HEK293 (cell line): Measurements from ENCODE around the gene EEF1AKMT4.

Source experiments
- CTCF ChIA-PET: fragments of 350-600 bp; formaldehyde crosslinking; extraction: SDS; loops from one replicate; lab custom pipeline; 2021; ENCODE audit warnings: antibody characterized with exemption; lab: Yijun Ruan, JAX
- POLR2A ChIA-PET: fragments of 300-600 bp; formaldehyde crosslinking; extraction: SDS; loops from one replicate; lab custom pipeline; 2020; ENCODE audit warnings: antibody characterized with exemption, inconsistent platforms; lab: Yijun Ruan, JAX
- H3K27ac ChIP-seq: fragments of 200-500 bp; sonication (Bioruptor generic); 2 replicates; pipeline ENCODE4 v1.5.1; 2014; ENCODE audit warnings: low read depth, low read length, control low read depth, inconsistent platforms; ENCODE audit errors: extremely low read depth
- H3K36me3 ChIP-seq, 2 experiments: fragments of 200-500 bp in 1 of 2; sonication (Bioruptor generic) in 1 of 2; 1 replicate in 1 of 2; 2 replicates in 1 of 2; pipeline ENCODE4 v1.5.1; 2014 to 2017; ENCODE audit warnings: inconsistent platforms in 2 of 2, low read length in 2 of 2; ENCODE audit not compliant: control insufficient read depth in 2 of 2, insufficient read depth in 1 of 2
- H3K4me1 ChIP-seq: fragments of 200-500 bp; sonication (Bioruptor generic); 2 replicates; pipeline ENCODE4 v1.5.1; 2014; ENCODE audit warnings: mild to moderate bottlenecking, low read length, inconsistent platforms; ENCODE audit not compliant: control insufficient read depth, insufficient read depth
- H3K4me3 ChIP-seq: 2 replicates; pipeline ENCODE4 v1.5.1; 2011; ENCODE audit warnings: low read depth, mild to moderate bottlenecking, control low read depth, low read length, moderate library complexity
- H3K9me3 ChIP-seq: fragments of 200-500 bp; sonication (Bioruptor generic); 2 replicates; pipeline ENCODE4 v1.5.1; 2014; ENCODE audit warnings: low read depth, low read length, inconsistent platforms; ENCODE audit not compliant: control insufficient read depth, insufficient read depth
- YY1 ChIP-seq: fragments of 450-650 bp; formaldehyde crosslinking; IDR thresholded peaks from 2 replicates; pipeline ENCODE4 v1.5.1; 2018; ENCODE audit warnings: missing biosample characterization, missing genetic modification characterization
- ZFHX2 ChIP-seq: fragments of 450-650 bp; formaldehyde crosslinking; conservative IDR thresholded peaks from 2 replicates; pipeline ENCODE4 v1.5.1; 2016; ENCODE audit warnings: missing biosample characterization, missing genetic modification characterization
- ZNF114 ChIP-seq: fragments of 450-650 bp; formaldehyde crosslinking; IDR thresholded peaks from 2 replicates; pipeline ENCODE4 v1.5.0; 2017; ENCODE audit warnings: missing biosample characterization, missing genetic modification characterization
- ZNF140 ChIP-seq: fragments of 450-650 bp; formaldehyde crosslinking; IDR thresholded peaks from 2 replicates; pipeline ENCODE4 v1.5.1; 2016; ENCODE audit warnings: missing biosample characterization, missing genetic modification characterization
- ZNF202 ChIP-seq: fragments of 450-650 bp; formaldehyde crosslinking; IDR thresholded peaks from 2 replicates; pipeline ENCODE4 v1.5.1; 2016; ENCODE audit warnings: missing biosample characterization, missing genetic modification characterization, borderline replicate concordance
- ZNF292 ChIP-seq: fragments of 450-650 bp; formaldehyde crosslinking; IDR thresholded peaks from 2 replicates; pipeline ENCODE4 v1.5.1; 2016; ENCODE audit warnings: low read depth, missing biosample characterization, missing genetic modification characterization, borderline replicate concordance
- ZNF433 ChIP-seq: fragments of 450-650 bp; formaldehyde crosslinking; IDR thresholded peaks from 2 replicates; pipeline ENCODE4 v1.5.1; 2016; ENCODE audit warnings: missing biosample characterization, missing genetic modification characterization, low read depth
- ZNF621 ChIP-seq: fragments of 450-650 bp; formaldehyde crosslinking; IDR thresholded peaks from 2 replicates; pipeline ENCODE4 v1.5.1; 2017; ENCODE audit warnings: missing biosample characterization, missing genetic modification characterization
- ZNF785 ChIP-seq: fragments of 450-650 bp; formaldehyde crosslinking; IDR thresholded peaks from 2 replicates; pipeline ENCODE4 v1.5.1; 2016; ENCODE audit warnings: missing biosample characterization, missing genetic modification characterization
- TF ChIP-seq, protein P1 (sequence below): fragments of 450-650 bp; formaldehyde crosslinking; IDR thresholded peaks from 2 replicates; pipeline ENCODE4 v1.5.1; 2016; ENCODE audit warnings: missing biosample characterization, missing genetic modification characterization, low read depth
- TF ChIP-seq, protein P2 (sequence below): fragments of 450-650 bp; formaldehyde crosslinking; IDR thresholded peaks from 2 replicates; pipeline ENCODE4 v1.5.1; 2016; ENCODE audit warnings: missing biosample characterization, missing genetic modification characterization
- TF ChIP-seq, protein P3 (sequence below): fragments of 450-650 bp; formaldehyde crosslinking; IDR thresholded peaks from 2 replicates; pipeline ENCODE4 v1.5.1; 2016; ENCODE audit warnings: missing biosample characterization, missing genetic modification characterization, borderline replicate concordance
- TF ChIP-seq, protein P4 (sequence below): fragments of 450-650 bp; formaldehyde crosslinking; IDR thresholded peaks from 2 replicates; pipeline ENCODE4 v1.5.1; 2016; ENCODE audit warnings: missing biosample characterization, missing genetic modification characterization
- TF ChIP-seq, protein P5 (sequence below): fragments of 450-650 bp; formaldehyde crosslinking; IDR thresholded peaks from 2 replicates; pipeline ENCODE4 v1.5.1; 2017; ENCODE audit warnings: missing biosample characterization, missing genetic modification characterization
- TF ChIP-seq, protein P6 (sequence below): fragments of 450-650 bp; formaldehyde crosslinking; IDR thresholded peaks from 2 replicates; pipeline ENCODE4 v1.5.1; 2016; ENCODE audit warnings: missing biosample characterization, missing genetic modification characterization, borderline replicate concordance

The EEF1AKMT4 gene

DNA sequence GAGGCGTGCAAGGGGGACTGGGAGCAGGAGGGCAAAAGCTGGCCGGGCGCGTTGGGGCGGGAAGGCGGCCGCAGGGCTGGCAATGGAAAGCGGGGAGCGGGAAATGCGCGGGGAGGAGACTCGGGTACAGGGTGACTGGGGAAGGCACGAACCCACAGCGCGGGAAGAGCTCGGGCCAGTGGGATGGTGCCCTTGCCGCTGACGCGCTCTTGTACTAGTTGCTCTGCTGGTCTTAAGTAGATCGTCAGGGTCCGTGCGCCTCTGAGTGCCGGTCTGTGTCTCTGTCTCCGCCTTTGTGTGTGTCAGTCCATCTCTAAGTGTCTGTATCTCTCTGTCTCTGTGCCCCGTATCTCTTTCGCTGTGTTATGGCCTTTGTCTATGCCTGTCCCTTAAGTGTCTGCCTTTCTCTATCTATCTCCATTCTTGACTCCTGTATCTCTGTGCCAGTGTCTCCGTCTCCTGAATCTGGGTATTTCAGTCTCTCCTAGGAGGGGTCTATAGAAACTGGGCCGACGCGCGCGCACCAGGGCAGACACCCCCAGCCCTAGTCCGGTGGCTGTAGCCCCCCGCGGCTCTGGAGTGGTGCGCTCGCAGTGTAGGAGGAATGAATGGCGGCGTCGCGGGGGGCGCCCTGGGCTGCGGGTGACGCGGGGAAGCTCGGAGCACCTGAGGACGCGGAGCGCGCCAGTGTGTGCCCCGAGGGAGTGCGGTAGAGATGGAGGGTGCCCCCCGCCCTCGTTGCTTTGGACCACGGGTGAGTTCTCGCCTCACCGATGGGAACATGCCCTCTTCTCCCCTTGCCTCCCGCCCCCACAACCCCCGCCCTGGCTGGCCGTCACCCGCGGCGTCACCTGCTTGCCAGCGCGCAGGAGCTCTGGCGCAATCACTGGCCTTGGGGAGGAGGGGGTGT is 12.6 kb downstream of the EEF1AKMT4 start:
- Histone ChIP-seq H3K4me1 (no peaks in the 10 kb centered on the region; the same call in 1 of the 2 replicates), H3K4me3 (peak overlapping the region; percentile 50), H3K27ac (no peak overlapping the region), H3K36me3 (peaks cover 0 to 6% of the 10 kb centered on the region in 2 experiments; a peak in 1 of 3 replicates), H3K9me3 (no peaks in the 10 kb centered on the region)
- ChIA-PET CTCF (interaction anchor here (0.6 to 1.3 kb wide), 4 partner anchors 8 to 118 kb away, joined by 3 to 4 read pairs (median 3); partner anchors contain the start of gene EEF1AKMT4), POLR2A (interaction anchor here (0.6 to 1.2 kb wide), 3 partner anchors 22 to 355 kb away, joined by 3 to 4 read pairs (median 3); no protein-coding TSS in a partner anchor)
- TF ChIP-seq ZNF202 (no peak), ZNF433 (tag by site-specific recombination) (no peak), ZFHX2 (peak; percentile 35), ZNF621 (tag by site-specific recombination) (no peak), YY1 (tag by site-specific recombination) (no peak), ZNF114 (no peak), ZNF292 (tag by site-specific recombination) (no peak), ZNF140 (no peak), ZNF785 (no peak)
- TF ChIP-seq, protein P1, sequence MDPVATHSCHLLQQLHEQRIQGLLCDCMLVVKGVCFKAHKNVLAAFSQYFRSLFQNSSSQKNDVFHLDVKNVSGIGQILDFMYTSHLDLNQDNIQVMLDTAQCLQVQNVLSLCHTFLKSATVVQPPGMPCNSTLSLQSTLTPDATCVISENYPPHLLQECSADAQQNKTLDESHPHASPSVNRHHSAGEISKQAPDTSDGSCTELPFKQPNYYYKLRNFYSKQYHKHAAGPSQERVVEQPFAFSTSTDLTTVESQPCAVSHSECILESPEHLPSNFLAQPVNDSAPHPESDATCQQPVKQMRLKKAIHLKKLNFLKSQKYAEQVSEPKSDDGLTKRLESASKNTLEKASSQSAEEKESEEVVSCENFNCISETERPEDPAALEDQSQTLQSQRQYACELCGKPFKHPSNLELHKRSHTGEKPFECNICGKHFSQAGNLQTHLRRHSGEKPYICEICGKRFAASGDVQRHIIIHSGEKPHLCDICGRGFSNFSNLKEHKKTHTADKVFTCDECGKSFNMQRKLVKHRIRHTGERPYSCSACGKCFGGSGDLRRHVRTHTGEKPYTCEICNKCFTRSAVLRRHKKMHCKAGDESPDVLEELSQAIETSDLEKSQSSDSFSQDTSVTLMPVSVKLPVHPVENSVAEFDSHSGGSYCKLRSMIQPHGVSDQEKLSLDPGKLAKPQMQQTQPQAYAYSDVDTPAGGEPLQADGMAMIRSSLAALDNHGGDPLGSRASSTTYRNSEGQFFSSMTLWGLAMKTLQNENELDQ (tag by site-specific recombination) = no peak
- TF ChIP-seq, protein P2, sequence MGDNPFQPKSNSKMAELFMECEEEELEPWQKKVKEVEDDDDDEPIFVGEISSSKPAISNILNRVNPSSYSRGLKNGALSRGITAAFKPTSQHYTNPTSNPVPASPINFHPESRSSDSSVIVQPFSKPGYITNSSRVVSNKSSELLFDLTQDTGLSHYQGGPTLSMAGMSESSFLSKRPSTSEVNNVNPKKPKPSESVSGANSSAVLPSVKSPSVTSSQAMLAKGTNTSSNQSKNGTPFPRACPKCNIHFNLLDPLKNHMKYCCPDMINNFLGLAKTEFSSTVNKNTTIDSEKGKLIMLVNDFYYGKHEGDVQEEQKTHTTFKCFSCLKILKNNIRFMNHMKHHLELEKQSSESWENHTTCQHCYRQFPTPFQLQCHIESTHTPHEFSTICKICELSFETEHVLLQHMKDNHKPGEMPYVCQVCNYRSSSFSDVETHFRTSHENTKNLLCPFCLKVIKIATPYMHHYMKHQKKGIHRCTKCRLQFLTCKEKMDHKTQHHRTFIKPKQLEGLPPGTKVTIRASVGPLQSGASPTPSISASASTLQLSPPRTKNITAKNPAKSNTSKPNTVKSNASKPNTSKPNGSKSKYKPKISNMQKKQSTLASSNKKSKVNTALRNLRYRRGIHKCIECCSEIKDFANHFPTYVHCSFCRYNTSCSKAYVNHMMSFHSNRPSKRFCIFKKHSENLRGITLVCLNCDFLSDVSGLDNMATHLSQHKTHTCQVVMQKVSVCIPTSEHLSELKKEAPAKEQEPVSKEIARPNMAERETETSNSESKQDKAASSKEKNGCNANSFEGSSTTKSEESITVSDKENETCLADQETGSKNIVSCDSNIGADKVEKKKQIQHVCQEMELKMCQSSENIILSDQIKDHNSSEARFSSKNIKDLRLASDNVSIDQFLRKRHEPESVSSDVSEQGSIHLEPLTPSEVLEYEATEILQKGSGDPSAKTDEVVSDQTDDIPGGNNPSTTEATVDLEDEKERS (tag by site-specific recombination) = no peak
- TF ChIP-seq, protein P3, sequence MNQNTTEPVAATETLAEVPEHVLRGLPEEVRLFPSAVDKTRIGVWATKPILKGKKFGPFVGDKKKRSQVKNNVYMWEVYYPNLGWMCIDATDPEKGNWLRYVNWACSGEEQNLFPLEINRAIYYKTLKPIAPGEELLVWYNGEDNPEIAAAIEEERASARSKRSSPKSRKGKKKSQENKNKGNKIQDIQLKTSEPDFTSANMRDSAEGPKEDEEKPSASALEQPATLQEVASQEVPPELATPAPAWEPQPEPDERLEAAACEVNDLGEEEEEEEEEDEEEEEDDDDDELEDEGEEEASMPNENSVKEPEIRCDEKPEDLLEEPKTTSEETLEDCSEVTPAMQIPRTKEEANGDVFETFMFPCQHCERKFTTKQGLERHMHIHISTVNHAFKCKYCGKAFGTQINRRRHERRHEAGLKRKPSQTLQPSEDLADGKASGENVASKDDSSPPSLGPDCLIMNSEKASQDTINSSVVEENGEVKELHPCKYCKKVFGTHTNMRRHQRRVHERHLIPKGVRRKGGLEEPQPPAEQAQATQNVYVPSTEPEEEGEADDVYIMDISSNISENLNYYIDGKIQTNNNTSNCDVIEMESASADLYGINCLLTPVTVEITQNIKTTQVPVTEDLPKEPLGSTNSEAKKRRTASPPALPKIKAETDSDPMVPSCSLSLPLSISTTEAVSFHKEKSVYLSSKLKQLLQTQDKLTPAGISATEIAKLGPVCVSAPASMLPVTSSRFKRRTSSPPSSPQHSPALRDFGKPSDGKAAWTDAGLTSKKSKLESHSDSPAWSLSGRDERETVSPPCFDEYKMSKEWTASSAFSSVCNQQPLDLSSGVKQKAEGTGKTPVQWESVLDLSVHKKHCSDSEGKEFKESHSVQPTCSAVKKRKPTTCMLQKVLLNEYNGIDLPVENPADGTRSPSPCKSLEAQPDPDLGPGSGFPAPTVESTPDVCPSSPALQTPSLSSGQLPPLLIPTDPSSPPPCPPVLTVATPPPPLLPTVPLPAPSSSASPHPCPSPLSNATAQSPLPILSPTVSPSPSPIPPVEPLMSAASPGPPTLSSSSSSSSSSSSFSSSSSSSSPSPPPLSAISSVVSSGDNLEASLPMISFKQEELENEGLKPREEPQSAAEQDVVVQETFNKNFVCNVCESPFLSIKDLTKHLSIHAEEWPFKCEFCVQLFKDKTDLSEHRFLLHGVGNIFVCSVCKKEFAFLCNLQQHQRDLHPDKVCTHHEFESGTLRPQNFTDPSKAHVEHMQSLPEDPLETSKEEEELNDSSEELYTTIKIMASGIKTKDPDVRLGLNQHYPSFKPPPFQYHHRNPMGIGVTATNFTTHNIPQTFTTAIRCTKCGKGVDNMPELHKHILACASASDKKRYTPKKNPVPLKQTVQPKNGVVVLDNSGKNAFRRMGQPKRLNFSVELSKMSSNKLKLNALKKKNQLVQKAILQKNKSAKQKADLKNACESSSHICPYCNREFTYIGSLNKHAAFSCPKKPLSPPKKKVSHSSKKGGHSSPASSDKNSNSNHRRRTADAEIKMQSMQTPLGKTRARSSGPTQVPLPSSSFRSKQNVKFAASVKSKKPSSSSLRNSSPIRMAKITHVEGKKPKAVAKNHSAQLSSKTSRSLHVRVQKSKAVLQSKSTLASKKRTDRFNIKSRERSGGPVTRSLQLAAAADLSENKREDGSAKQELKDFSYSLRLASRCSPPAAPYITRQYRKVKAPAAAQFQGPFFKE (tag by site-specific recombination) = no peak
- TF ChIP-seq, protein P4, sequence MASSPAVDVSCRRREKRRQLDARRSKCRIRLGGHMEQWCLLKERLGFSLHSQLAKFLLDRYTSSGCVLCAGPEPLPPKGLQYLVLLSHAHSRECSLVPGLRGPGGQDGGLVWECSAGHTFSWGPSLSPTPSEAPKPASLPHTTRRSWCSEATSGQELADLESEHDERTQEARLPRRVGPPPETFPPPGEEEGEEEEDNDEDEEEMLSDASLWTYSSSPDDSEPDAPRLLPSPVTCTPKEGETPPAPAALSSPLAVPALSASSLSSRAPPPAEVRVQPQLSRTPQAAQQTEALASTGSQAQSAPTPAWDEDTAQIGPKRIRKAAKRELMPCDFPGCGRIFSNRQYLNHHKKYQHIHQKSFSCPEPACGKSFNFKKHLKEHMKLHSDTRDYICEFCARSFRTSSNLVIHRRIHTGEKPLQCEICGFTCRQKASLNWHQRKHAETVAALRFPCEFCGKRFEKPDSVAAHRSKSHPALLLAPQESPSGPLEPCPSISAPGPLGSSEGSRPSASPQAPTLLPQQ (tag by site-specific recombination) = peak; percentile 35; the same call in 1 of the 2 replicates
- TF ChIP-seq, protein P5, sequence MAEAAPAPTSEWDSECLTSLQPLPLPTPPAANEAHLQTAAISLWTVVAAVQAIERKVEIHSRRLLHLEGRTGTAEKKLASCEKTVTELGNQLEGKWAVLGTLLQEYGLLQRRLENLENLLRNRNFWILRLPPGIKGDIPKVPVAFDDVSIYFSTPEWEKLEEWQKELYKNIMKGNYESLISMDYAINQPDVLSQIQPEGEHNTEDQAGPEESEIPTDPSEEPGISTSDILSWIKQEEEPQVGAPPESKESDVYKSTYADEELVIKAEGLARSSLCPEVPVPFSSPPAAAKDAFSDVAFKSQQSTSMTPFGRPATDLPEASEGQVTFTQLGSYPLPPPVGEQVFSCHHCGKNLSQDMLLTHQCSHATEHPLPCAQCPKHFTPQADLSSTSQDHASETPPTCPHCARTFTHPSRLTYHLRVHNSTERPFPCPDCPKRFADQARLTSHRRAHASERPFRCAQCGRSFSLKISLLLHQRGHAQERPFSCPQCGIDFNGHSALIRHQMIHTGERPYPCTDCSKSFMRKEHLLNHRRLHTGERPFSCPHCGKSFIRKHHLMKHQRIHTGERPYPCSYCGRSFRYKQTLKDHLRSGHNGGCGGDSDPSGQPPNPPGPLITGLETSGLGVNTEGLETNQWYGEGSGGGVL (tag by site-specific recombination) = peak; percentile 59
- TF ChIP-seq, protein P6, sequence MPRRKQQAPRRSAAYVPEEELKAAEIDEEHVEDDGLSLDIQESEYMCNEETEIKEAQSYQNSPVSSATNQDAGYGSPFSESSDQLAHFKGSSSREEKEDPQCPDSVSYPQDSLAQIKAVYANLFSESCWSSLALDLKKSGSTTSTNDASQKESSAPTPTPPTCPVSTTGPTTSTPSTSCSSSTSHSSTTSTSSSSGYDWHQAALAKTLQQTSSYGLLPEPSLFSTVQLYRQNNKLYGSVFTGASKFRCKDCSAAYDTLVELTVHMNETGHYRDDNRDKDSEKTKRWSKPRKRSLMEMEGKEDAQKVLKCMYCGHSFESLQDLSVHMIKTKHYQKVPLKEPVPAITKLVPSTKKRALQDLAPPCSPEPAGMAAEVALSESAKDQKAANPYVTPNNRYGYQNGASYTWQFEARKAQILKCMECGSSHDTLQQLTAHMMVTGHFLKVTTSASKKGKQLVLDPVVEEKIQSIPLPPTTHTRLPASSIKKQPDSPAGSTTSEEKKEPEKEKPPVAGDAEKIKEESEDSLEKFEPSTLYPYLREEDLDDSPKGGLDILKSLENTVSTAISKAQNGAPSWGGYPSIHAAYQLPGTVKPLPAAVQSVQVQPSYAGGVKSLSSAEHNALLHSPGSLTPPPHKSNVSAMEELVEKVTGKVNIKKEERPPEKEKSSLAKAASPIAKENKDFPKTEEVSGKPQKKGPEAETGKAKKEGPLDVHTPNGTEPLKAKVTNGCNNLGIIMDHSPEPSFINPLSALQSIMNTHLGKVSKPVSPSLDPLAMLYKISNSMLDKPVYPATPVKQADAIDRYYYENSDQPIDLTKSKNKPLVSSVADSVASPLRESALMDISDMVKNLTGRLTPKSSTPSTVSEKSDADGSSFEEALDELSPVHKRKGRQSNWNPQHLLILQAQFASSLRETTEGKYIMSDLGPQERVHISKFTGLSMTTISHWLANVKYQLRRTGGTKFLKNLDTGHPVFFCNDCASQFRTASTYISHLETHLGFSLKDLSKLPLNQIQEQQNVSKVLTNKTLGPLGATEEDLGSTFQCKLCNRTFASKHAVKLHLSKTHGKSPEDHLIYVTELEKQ (tag by site-specific recombination) = no peak
